GM13976 (cell line): ENCODE results near the gene LINGO3.

Experiments
- DNase-seq: peaks from one replicate; pipeline ENCODE4 v3.0.0; 2012; ENCODE audit warnings: low spot score
- CTCF ChIP-seq: IDR thresholded peaks from 2 replicates; pipeline ENCODE4 v1.5.1; 2012; ENCODE audit warnings: borderline replicate concordance, mild to moderate bottlenecking; ENCODE audit not compliant: insufficient read depth; ENCODE audit errors: extremely low read depth, missing control alignments, control extremely low read depth
- in situ Hi-C: fragments of 300-500 bp; cut with MboI; formaldehyde crosslinking; loops from one replicate; pipeline ENCODE4 v1.12.0; 2022; ENCODE audit warnings: low sequenced_read_pairs, mixed read lengths, inconsistent platforms; ENCODE audit not compliant: unreplicated experiment

The LINGO3 gene

GRCh38 chr19:2294687-2295335 lies 13.1 kb downstream of the LINGO3 start:
- no peak for DNase-seq
- TF ChIP-seq CTCF: no peak
- in situ Hi-C loops: no loop called here

GRCh38 chr19:2291185-2291751 lies 16.7 kb downstream of the LINGO3 start:
- no peak for DNase-seq
- TF ChIP-seq CTCF: no peak
- in situ Hi-C loops: no loop called here

GRCh38 chr19:2290441-2291184 lies 17.3 kb downstream of the LINGO3 start:
- no peak for TF ChIP-seq CTCF
- in situ Hi-C loops: no loop called here
- no peak for DNase-seq

GRCh38 chr19:2289714-2290435 lies 18.1 kb downstream of the LINGO3 start:
- peak; percentile 88 for DNase-seq
- in situ Hi-C loops: no loop called here
- TF ChIP-seq CTCF: no peak

- TF ChIP-seq CTCF: no peak
- in situ Hi-C loops: no loop called here
- no peak for DNase-seq
Measured at GRCh38 chr19:2288818-2289713, 18.9 kb downstream of the LINGO3 start.

GRCh38 chr19:2288338-2288817 lies 19.6 kb downstream of the LINGO3 start:
- DNase-seq: no peak
- no peak for TF ChIP-seq CTCF
- in situ Hi-C loops: no loop called here
